Activated naive CD4-positive, alpha-beta T cell (primary cell): ENCODE measurements around the gene UAP1.

Experiments used
- DNase-seq, 4 experiments: peaks; one replicate each; lab custom pipeline; 2025; lab: John Stamatoyannopoulos, UW

UAP1 gene

DNA sequence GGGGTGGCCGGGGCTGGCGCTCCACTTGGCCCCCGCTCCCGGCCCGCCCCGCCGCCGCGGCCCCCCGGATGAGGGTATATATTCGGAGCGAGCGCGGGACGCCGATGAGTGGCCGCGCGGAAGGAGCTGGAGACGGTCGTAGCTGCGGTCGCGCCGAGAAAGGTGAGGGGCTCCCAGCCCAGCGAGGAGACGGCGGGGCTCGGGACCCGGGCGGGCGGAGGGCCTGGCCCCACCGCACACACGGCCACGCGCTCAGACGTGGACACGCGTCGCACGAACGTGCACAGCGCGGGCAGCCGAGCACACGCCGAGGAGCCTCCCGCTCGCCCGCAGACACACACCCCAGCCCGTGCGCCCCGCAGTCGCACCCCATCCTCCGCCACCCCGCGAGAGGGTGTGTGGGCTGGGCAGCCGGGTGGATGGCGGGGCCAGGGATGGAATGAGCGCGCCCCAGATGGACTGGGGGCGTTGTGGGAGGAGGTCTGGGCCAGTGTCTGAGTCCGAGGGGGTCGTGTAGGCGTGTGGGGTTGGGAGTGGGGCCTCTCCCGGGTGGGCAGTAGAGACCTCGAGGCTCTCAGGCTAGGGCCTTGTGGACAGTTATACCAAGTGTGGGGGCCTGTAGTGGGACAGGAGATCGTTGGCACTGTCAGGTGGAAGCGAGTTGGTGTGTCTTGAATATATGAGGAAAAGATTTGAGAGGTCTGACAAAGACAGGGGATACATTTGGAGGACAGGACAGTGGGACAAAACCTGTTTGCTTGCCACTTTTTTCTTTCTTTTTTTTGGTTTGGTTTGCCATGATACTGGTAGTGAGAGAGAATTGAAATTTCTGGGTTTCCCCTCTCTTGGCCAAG lies at the start of gene UAP1:
TSS of gene UAP1 (plus strand) at position 107 of the 854 bp plus-strand sequence. CDS start 4,347 bp downstream, outside the sequence.
- peak in 1 of 4 experiments; percentile 53 for DNase-seq

DNA sequence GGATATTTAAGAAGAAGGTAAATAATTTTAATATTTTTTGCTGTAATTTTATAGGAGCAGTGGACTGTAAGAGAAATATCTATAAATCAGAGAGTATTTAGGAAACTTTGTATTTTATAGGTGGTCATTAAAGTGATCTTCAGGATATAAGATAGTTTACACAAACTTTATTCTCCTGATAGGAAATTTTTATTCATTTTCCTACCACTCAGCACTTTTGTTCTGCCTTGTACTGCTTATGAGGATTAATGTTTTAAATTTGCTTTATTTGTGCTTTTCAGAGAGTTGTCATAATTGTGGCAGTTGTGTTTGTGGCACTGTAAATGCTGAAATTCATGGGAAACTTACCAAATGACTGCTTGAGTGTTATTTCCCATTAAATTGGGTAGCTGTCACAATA lies 34.2 kb upstream of the UAP1 start:
- no peak for DNase-seq

DNA sequence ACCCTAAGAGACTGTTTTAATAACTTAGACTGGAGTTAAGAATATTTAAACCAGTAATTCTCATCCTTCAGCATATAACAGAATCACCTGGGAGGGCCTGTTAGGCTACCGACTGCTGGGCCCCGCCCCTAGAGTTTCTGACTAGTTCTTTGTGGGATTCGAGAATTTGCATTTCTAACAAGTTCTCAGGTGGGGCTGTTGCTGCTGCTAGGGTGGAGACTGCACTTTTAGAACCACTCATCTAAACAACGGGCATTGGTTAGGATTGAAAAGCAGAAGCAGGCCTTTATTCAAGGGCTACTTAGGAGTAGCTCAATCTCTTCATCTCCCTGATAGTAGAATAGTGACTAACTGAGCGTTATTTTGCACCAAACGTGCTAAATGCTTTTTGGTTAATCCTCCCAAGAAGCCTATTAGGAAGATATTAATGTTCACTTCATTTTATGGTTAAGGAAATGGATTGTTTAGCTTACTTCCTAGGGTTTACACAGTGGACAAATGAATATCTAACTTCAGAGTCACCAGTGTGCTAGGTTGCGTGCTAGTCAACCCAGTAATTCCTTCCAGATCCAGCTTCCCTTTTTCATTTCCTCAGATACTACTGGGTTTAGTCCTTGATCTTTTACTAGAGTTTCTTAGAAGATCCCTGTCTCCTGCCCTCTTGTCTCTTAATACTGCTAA lies 31.1 kb upstream of the UAP1 start:
- DNase-seq = no peak

DNA sequence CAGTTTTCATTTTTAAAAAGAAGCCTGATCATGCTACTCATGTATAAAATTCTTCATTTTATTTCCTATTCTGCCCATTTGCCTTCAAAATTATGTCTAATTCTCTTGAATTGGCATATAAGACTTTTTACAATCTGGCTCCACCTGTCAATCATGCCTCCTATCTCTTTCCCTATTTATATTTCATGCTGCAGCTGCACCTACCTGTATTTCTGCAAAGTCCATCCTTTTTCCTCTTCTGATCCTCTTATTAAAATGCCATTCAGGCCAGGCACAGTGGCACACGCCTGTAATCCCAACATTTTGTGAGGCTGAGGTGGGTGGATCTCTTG lies 30.6 kb upstream of the UAP1 start:
- no peak for DNase-seq

DNA sequence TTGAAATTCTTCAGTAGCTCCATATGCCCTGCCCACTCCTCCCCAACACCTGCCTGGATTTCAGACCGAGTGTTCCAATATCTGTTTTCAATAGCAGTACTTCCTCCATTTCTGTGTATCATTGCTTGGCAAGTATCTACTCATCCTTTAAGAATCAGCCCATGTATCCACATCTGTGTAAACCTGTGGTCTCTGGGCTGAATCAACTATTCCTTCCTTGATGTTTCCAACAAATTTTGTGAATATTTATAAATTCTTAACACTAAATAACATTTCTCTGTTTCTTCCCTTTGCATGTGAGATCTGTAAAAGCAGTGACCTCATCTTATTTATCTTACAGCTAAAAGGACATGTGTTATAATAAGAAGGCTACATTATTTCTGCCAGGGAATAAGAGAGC lies 26.0 kb upstream of the UAP1 start:
- DNase-seq = no peak

DNA sequence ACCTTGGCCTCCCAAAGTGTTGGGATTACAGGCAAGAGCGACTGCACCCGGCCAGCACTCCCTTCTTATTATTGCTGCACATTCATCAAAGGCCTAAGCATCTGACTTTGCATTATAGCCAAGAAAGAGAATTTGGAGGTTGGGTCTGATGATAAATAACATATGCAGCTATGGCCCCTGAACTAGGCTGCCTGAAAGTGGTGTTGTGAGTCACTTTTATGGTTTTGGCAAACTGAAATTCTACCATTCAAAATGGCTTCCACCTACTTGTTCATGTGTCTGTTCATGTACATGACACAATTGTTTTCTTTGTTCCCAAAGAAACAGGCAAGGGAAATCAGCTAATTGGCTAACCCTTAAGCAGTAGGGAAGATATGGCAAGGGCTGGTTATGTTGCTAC lies 25.0 kb upstream of the UAP1 start:
- no peak for DNase-seq

DNA sequence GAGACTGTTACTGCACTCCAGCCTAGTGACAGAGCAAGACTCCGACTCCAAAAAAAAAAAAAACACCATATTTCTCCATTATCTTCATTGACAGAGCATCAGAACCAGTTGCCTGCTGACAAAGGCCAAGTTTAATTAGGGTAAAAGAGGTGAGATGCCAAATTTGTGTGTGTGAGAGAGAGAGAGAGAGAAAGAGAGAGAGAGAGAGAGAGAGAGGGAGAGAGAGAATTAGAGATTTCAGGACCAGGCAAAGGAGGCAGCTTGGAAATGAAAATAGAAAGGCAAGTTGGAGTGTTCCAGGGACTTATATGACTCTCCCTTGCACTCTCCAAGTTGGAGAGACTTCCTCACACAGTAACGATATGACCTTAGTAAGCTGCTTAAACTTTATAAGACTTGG lies 24.3 kb upstream of the UAP1 start:
- DNase-seq = no peak

DNA sequence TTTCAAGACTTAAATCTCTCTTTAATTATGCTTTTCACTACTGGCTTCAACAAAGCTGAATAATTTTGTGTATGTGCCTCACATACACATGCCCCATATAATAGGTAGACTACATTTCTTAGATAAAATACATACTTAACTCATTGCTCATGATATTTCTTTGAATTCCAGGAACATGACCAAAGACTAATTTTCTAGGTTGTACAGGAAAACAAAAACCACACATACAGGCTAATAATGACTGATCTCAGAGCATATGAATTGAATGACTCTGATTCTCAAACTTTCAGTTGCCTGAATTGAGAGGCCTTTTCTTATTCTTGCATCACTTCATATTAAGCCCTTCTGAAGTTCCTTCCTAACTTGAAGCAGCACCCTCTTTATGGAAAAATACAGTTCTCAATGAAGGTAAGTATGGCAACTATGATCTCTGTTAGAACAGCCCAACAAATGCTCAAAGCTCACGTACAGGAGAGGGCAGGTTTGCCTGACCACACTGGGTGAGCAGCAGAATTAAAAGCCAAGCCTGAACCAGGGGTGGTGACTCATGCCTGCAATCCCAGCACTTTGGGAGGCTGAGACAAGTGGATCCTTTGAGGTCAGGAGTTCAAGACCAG lies 22.6 kb upstream of the UAP1 start:
- DNase-seq = no peak

DNA sequence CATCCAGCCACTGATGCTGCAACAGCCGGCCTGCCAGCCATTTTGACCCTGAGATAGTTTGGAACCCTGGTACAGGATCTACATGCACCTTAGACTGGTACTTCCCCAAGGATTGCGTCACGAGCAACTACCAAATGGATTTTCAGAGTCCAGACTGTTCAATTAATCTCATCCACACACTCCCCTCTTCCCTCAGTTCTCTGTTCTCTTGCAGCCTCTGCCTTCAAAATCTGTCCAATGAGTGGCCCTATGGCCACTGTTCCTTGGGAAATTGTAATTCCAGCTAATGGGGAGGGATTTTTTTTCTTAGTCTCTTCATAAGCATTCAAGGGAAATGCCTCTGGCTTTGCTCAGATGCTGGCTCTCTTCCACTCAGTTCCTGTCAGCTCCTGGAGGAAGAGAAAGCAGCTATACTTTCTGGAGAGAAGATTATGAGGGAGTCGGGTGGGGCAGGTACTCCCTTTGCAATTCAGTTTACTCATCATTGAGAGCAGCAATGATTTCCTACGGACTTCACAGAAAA lies 19.8 kb upstream of the UAP1 start:
- no peak for DNase-seq

DNA sequence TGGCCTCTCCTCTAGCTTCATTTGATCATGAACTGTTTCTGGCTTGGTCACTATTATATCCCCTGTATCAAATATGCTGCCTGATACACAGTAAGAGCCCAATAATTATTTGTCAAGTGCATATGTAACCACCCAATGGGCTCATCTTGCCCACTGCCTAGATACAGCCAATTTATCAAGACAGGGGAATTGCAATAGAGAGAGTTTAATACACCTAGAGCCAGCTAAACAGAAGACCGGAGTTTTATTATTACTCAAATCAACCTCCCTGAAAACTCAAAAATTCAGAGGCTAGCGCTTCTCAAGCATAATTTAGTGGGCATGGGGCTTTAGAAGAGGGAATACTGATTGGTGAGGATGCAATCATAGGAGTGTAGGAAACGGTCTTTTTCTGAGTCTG lies 18.3 kb upstream of the UAP1 start:
- DNase-seq = no peak

DNA sequence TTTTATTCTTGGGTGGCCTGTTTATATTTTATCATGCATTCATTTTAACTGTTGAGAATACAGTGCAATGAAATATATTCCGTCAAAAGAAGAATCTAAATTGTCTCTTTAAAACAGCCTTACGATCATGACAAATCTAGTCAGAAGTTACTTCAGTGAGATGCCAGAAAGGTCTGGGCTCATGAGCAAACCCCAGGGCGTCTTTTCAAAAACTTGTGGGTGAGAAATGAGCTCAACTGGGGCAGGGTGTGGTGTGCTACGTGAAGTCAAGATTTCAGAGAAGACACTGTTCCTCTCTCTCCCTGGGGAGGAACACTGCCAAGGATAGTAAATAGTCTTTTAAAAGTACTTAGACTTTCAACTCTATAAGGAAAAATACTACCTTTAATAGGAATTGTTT lies 13.4 kb upstream of the UAP1 start:
- DNase-seq = no peak

DNA sequence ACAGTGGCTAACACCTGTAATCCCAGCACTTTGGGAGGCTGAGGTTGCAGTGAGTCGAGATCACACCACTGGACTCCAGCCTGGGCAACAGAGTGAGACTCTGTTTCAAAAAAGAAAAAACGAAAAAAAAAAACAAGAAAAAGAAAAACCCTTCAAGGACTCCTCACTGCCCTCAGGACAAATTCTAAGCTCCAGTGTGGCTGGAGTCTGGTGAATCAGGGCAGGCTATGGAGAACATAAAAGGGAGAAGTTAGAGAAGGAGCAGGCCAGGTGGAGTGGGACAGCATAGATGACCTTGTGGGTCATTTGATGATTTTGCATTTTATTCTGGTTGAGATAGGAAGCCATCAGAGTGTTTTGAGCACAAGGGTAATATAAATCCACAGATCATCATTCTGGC lies 12.5 kb upstream of the UAP1 start:
- DNase-seq = no peak

DNA sequence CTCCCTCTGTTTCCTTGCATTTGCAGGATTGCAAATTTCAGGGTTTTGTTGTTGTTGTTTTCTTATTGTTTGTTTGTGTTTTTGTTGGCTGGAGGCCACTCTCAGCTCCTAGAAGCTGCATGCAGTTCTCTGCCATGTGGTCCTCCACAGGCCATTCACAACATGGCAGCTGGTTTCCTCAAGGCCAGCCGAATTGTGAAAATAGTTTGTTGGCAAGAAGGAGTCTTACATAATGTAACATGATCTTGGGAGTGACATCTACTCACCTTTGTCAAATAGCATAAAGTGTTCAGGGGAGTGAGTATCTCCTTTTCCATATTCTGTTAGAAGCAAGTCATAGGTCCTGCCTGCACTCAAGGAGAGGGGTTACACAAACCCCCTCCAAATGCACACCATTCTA lies 10.6 kb upstream of the UAP1 start:
- DNase-seq = no peak

DNA sequence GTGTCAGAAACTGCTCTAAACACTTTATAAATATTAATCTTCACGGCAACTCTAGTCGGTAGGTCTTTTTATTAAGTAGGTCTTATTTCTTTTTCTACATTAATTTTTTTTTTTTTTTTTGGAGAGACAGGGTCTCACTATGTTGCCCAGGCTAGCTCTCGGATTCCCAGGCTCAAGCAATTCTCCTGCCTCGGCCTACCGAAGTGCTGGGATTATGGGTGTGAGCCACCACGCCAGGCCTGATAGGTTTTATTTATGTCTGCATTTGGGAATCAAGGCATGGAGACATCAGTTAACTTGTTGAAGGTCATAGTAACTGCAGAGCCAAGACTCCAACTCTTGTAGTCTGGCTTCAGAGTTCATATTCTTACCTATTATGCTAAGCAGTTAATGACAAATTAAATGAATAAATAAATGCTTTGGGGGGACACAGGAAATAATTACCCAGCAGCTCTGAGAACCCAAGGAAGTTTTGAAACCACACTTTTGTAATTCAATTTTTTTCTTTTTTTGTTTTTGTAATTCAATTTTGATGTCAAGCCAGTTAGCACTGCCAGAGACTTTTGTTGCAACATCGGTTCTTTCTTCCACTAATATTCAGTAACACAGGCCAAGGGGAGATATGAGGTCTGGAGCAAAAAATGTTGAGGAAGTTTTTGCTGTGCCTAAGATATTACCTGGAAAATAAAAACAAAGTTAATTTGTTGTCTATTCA lies 9.4 kb upstream of the UAP1 start:
- DNase-seq = no peak

DNA sequence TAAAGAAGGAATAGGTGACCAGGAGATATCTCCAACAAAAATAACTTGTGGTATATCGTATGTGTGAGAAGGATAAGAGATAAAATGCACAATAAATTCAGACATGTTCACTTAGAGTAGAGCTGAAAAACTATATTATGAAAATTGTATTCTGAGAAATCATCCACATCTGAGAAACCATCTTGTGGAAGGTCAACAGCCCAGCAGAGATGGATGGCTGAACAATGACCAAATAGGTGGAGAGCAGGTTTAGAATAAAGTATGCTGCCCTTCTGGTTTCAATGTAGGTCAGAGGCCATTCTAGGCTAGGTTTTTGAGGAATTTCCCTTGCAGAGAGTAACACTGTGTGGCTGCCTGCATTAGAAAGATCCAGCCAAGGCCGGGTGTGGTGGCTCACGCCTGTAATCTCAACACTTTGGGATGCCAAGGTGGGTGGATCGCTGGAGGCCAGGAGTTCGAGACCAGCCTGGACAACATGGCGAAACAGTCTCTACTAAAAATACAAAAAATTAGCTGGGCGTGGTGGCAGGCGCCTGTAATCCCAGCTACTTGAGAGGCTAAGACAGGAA lies 8.8 kb upstream of the UAP1 start:
- DNase-seq = no peak

DNA sequence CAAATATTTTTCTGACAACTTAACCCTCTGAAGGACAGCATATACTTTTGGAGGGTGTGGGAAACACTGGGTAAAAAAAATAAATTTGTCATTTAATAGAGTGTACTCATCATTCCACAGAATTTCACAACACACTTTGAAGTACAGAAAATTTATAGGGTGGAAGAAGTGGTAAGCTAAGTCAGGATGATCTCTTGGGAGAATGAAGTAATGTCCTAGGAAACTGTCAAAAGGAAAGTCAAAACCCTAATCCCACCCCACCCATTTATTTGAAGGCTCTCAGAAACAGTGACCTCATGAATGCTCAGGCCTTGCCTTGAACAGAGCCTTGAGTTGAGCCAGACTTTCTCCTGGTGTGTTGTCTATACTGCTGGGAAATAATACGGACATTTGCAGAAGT lies 7.3 kb upstream of the UAP1 start:
- no peak for DNase-seq

DNA sequence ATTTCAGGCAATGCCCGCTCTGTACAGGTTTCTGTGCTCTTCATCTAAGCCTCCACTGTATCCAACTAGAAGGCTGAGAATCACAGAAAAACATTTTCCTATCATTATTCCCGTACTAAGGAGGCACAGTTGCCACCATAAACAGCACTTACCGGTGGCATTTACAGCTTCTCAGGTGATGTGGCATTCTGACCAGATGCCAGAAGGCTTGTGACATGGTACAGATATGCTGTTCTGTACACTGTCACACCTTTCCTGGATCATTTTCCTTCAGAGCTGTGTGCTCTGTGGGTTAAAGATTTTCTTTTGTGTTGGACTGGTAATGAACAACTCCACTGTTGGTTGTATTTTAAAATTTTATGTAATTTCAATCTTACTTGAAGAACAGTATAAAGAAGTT lies 4.0 kb upstream of the UAP1 start:
- DNase-seq = no peak

DNA sequence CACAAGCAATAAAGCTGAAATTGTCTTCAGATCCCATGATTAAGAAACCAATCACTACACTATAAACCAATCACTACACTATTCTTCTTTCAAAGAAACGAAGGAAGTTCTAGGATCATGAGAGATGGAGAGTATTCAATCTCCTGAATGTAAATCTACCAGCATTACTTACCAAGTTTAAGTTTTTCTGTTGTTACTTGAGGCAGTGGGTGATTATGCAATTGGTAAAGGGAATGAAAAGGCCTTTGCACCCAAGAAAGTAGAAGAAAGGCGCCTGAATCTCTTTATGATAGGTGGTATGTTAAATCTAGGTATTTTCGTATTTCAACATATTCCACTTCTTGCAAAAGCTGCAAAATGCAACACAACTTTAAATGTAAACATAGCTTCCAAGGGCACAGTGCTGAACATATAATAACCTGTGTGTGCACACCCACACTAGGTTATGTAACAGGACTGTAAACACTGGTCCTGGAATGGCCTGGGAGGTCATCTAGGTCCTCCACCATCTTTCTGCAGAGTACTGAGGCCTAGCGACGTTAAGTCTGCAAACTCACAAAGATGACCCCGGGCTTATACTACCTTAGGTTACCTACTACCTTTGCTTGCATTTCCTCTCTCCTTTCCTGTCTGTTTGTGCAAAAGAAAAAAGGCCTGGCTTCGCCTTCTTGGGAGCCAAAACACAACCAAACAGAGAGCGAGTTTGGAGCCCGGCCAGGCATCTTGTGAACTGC lies 1.1 kb upstream of the UAP1 start:
- DNase-seq = no peak

DNA sequence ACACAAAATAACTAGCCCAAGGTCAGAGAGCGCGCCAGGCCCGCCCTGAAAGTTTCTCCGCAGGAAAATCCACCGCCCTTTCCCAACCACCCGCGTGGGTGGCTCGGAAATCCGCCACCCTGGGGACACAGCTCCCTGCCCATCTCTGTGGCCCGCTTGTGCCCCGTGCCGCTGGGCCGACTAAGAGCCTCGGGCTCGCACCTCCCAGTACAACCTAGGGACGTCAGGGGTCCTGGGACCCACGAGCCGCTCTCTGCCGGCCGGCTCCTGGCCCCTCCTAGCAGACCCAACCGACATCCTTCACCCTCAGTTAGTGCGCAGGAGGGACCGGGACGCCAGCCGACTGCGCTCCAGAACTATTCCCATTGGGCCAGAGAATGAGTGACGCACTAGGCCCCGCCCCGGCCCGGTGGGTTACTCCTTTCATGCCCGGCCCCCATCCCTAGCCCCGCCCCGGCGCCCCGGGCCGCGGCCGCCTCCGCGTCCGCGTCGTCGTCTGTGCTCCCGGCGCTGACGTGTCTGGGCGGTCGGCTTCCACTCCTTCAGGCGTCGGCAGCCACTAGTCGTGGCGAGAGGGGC lies 396 bp upstream of the UAP1 start:
- DNase-seq = peak; percentile 85 to 98 (median 94)

DNA sequence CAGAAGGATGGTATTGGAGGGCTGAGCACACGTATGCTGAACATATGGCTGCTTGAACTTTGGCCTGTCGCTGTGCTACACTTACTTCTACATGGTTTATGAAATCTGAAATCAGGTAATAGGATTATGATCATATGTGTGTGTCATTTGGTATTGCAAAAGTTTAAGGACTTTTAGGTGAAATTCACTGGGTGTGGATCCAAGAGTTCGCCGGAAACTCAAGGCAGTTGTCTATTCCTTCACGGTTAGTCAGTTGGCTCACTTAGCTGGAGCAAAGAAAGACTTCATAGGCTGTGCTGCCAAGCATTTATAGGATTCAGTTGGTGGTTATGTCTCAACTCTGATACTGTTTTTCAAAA lies 927 bp downstream of the UAP1 start:
- no peak for DNase-seq

DNA sequence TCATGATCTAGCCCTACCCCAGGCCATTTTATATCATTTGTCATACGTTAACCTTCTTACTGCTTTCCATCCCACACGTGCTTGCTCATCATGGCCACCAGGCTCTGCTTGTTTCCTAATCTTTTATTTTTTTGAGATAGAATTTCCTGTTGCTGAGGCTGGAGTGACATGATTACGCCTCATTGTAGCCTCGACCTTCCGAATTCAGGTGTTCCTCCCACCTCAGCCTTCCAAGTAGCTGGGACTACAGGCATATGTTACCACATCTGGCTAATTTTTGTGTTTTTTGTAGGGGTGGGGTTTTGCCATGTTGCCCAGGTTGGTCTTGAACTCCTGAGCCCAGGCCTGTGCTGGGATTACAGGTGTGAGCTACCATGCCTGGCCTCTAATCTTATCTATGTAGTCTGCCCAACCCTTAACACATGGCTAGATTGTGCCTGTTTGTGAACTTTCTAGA lies 3.3 kb downstream of the UAP1 start:
- DNase-seq = no peak
